ENCODE results near the gene TEN1. TPM values are rescaled to one million over a fixed set of nuclear protein-coding genes. Genes with fewer than 3 reads are reported as not detected.

Gene TEN1
- total and polyA plus RNA-seq, 2 of the 13 experiments (the other 11 are each of a cell fraction or from before 2014, with no cell fraction given), result 18.0 to 21.3 TPM

- TF ChIP-seq, protein P1, sequence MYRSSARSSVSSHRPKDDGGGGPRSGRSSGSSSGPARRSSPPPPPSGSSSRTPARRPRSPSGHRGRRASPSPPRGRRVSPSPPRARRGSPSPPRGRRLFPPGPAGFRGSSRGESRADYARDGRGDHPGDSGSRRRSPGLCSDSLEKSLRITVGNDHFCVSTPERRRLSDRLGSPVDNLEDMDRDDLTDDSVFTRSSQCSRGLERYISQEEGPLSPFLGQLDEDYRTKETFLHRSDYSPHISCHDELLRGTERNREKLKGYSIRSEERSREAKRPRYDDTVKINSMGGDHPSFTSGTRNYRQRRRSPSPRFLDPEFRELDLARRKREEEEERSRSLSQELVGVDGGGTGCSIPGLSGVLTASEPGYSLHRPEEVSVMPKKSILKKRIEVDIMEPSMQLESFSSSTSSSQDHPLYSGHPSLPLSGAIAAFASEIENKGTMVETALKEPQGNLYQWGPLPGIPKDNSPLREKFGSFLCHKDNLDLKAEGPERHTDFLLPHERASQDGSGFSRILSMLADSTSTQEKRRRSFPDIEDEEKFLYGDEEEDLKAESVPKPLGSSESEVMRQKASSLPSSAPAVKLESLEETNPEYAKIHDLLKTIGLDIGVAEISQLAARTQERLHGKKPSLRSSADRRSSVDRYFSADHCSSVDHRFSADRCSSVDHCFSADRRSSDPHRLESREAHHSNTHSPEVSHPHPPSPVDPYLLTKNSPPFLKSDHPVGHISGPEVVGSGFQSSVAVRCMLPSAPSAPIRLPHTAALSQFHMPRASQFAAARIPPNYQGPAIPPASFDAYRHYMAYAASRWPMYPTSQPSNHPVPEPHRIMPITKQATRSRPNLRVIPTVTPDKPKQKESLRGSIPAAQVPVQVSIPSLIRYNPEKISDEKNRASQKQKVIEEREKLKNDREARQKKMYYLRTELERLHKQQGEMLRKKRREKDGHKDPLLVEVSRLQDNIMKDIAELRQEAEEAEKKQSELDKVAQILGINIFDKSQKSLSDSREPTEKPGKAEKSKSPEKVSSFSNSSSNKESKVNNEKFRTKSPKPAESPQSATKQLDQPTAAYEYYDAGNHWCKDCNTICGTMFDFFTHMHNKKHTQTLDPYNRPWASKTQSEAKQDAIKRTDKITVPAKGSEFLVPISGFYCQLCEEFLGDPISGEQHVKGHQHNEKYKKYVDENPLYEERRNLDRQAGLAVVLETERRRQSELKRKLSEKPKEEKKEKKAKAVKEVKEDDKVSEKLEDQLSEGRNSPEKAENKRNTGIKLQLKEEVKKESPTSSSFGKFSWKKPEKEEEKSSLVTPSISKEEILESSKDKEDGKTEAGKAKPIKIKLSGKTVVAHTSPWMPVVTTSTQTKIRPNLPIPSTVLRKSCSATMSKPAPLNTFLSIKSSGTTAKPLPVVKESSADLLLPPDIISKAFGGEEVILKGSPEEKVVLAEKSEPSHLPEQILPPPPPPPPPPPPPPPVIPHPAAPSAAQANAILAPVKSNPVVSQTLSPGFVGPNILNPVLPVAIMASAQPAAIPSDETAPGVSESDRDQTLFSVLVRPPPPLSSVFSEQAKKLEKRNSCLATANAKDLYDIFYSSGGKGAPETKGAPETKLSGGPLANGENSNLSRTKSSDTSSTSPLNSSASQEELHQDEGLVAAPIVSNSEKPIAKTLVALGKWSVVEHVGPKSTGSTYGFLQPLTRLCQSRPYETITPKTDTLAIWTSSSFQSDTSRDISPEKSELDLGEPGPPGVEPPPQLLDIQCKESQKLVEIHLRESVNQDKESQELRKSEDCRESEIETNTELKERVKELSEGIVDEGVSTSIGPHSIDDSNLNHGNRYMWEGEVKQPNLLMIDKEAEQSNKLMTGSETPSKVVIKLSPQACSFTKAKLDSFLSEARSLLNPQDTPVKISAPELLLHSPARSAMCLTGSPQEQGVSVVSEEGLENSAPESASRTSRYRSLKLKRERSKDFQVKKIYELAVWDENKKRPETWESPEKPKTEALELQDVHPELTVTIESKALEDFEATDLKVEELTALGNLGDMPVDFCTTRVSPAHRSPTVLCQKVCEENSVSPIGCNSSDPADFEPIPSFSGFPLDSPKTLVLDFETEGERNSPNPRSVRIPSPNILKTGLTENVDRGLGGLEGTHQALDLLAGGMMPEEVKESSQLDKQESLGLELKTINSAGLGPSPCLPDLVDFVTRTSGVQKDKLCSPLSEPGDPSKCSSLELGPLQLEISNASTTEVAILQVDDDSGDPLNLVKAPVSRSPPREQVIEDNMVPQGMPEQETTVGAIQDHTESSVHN (CRISPR knock-in tag; IDR thresholded peaks at IDR 0.05), result no peak
- TF ChIP-seq SOX5 (CRISPR knock-in tag; IDR thresholded peaks at IDR 0.05; ENCODE audit: borderline replicate concordance), result peak; percentile 80
- TF ChIP-seq POLR2G (IDR thresholded peaks at IDR 0.05; ENCODE audit: low read depth, low read length), result peak; percentile 70
- TF ChIP-seq, protein P2, sequence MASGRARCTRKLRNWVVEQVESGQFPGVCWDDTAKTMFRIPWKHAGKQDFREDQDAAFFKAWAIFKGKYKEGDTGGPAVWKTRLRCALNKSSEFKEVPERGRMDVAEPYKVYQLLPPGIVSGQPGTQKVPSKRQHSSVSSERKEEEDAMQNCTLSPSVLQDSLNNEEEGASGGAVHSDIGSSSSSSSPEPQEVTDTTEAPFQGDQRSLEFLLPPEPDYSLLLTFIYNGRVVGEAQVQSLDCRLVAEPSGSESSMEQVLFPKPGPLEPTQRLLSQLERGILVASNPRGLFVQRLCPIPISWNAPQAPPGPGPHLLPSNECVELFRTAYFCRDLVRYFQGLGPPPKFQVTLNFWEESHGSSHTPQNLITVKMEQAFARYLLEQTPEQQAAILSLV (CRISPR knock-in tag; IDR thresholded peaks at IDR 0.05; ENCODE audit: borderline replicate concordance), result no peak; the same call in 1 of the 2 replicates
- no peak for TF ChIP-seq FOXC1 (CRISPR knock-in tag; IDR thresholded peaks at IDR 0.05; ENCODE audit: borderline replicate concordance)
- TF ChIP-seq, protein P3, sequence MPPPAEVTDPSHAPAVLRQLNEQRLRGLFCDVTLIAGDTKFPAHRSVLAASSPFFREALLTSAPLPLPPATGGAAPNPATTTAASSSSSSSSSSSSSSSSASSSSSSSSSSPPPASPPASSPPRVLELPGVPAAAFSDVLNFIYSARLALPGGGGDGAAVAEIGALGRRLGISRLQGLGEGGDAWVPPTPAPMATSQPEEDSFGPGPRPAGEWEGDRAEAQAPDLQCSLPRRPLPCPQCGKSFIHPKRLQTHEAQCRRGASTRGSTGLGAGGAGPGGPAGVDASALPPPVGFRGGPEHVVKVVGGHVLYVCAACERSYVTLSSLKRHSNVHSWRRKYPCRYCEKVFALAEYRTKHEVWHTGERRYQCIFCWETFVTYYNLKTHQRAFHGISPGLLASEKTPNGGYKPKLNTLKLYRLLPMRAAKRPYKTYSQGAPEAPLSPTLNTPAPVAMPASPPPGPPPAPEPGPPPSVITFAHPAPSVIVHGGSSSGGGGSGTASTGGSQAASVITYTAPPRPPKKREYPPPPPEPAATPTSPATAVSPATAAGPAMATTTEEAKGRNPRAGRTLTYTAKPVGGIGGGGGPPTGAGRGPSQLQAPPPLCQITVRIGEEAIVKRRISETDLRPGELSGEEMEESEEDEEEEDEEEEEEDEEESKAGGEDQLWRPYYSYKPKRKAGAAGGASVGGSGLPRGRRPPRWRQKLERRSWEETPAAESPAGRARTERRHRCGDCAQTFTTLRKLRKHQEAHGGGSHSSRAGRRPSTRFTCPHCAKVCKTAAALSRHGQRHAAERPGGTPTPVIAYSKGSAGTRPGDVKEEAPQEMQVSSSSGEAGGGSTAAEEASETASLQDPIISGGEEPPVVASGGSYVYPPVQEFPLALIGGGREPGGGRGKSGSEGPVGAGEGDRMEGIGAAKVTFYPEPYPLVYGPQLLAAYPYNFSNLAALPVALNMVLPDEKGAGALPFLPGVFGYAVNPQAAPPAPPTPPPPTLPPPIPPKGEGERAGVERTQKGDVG (CRISPR knock-in tag; IDR thresholded peaks at IDR 0.05; ENCODE audit: borderline replicate concordance), result peak; percentile 78; the same call in 1 of the 2 replicates
- no peak for TF ChIP-seq ZNF383 (CRISPR knock-in tag; IDR thresholded peaks at IDR 0.05; ENCODE audit: borderline replicate concordance)
- TF ChIP-seq ZNF816 (CRISPR knock-in tag; IDR thresholded peaks at IDR 0.05; ENCODE audit: borderline replicate concordance), result no peak; the same call in 1 of the 2 replicates
- TF ChIP-seq ZFY (CRISPR knock-in tag; IDR thresholded peaks at IDR 0.05), result peak; percentile 65; the same call in 1 of the 2 replicates
- no peak for TF ChIP-seq SUZ12 (IDR thresholded peaks at IDR 0.05; ENCODE audit: low read depth, low read length)
- no peak for TF ChIP-seq MAFF (IDR thresholded peaks at IDR 0.05; ENCODE audit: low read depth, low read length)
- TF ChIP-seq, protein P4, sequence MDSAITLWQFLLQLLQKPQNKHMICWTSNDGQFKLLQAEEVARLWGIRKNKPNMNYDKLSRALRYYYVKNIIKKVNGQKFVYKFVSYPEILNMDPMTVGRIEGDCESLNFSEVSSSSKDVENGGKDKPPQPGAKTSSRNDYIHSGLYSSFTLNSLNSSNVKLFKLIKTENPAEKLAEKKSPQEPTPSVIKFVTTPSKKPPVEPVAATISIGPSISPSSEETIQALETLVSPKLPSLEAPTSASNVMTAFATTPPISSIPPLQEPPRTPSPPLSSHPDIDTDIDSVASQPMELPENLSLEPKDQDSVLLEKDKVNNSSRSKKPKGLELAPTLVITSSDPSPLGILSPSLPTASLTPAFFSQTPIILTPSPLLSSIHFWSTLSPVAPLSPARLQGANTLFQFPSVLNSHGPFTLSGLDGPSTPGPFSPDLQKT (CRISPR knock-in tag; IDR thresholded peaks at IDR 0.05; ENCODE audit: borderline replicate concordance), result no peak
- TF ChIP-seq ZSCAN12 (CRISPR knock-in tag; IDR thresholded peaks at IDR 0.05), result no peak
- peak; percentile 71; the same call in 1 of the 2 replicates for TF ChIP-seq GATAD1 (CRISPR knock-in tag; IDR thresholded peaks at IDR 0.05)
Measured at GRCh38 chr17:75996665-75997590, 17.9 kb downstream of the TEN1 start (continued).

Data from HepG2 (cell line).